ENCODE results near the gene CEACAM1. TPM values are rescaled to one million over a fixed set of nuclear protein-coding genes. Genes with fewer than 3 reads are reported as not detected.
"Not testable (repeated sequence)": the region's sequence is repeated elsewhere in the genome, so short reads cannot be mapped to it uniquely, and the experiment has no call there.

CEACAM1 gene
- total RNA-seq, 2 donors from 2014 or later, result 5.3 to 6.4 TPM

DNA sequence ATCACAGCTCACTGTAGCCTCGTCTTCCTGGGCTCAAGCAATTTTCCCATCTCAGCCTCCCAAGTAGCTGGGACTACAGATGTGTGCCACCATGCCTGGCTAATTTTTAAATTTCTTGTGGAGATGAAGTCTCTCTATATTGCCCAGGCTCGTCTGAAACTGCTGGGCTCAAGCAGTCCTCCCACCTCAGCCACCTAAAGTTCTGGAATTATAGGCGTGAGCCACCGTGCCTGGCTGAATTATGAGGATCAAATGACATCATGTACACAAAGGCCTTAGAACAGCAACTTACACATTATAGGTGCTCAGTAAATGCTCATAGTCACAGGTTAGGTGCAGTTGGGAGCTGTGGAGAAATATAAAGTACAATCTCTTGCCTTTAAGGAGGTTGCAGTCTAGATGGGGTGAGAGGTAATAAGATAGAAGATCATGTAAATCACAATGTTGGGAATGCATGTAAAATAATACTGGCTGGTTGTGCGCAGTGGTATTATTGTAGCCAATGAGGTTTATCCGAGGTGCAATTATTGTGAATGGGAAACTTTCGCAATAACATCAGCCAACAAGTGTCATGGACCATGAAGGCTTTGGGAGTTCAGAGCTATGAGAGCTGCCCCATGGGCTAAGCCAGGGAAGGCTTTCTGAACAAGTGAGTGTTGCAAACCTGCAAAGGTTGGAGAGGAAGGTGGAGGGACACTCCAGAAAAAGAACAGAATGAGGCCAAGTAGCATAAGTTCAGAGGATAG is 55.7 kb downstream of the CEACAM1 start:
- no peak overlapping the region for H3K27ac Mint-ChIP-seq
- H3K9me3 Mint-ChIP-seq, result no peaks in the 10 kb centered on the region

GRCh38 chr19:42471554-42472249 is 56.6 kb downstream of the CEACAM1 start:
- no peaks in the 10 kb centered on the region for H3K9me3 Mint-ChIP-seq
- no peak for ATAC-seq

More for the DNA sequence above, 55.7 kb downstream of the CEACAM1 start:
- ATAC-seq, result no peak
- DNase-seq (ENCODE audit: low spot score in 2 of 2), result no peak
- no peaks in the 10 kb centered on the region for H3K36me3 Mint-ChIP-seq

GRCh38 chr19:42469311-42470235 is 58.7 kb downstream of the CEACAM1 start:
- ATAC-seq, result peak; percentile 63 to 93
- peak overlapping the region in 1 of 2 donors; percentile 58 for H3K27ac Mint-ChIP-seq
- H3K36me3 Mint-ChIP-seq, result no peaks in the 10 kb centered on the region
- no peaks in the 10 kb centered on the region for H3K9me3 Mint-ChIP-seq
- DNase-seq (ENCODE audit: low spot score in 2 of 2), result no peak

More at GRCh38 chr19:42471554-42472249, 56.6 kb downstream of the CEACAM1 start:
- H3K36me3 Mint-ChIP-seq, result no peaks in the 10 kb centered on the region
- no peak overlapping the region for H3K27ac Mint-ChIP-seq
- DNase-seq (ENCODE audit: low spot score in 2 of 2), result no peak

DNA sequence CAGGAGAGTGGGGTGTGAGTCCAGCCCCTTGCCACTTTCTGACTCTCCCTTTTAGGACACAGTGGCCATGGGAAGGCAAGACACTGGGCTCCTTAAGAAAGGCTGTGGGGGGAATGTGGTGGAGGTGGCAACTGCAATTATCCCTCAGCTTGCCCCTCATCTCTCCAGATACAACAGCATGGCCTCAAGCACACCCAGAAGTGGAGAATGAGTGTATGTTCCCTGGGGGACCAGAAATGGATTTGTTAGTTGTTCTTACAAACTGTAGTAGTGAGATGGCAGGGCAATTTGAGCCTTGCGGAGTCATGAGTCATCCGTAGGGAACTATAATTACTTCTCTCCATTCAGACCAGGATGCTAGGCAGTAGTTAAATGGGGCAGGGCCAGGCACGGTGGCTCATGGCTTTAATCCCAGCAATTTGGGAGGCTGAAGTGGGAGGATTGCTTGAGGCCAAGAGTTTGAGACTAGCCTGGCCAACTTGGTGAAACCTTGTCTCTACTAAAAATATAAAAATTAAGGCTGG is 59.9 kb downstream of the CEACAM1 start:
- H3K27ac Mint-ChIP-seq, result peak overlapping the region in 1 of 2 donors; percentile 15
- DNase-seq (ENCODE audit: low spot score in 2 of 2), result no peak
- ATAC-seq, result no peak
- H3K9me3 Mint-ChIP-seq, result no peaks in the 10 kb centered on the region
- no peaks in the 10 kb centered on the region for H3K36me3 Mint-ChIP-seq

DNA sequence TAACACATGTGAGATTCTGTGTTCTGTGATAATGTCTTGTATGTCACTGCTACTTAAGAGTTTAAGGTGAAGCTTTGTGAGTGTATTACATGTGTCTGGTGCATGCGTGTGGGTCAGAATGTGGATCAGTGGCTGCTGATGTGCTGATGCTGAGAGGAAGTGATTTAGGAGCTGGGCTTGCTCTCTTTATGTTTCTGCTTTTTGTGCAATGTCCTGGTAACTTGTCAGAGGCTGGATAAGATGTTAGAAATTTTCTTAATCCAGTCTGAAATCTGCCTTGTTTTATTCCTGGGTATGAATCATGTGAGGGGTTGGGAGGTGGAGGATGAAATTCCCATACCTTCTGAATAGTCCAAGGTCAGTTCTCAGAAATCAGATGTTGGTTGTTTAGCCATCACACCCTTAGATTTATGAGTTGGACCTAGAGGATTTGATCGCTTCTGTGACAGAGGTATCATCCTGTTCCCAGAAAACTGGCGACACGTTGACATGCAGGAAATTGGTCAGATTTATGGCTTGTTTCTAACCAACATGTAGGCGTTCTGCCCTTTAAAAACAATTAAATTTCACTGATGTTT is 61.0 kb downstream of the CEACAM1 start:
- H3K27ac Mint-ChIP-seq, result no peak overlapping the region
- ATAC-seq, result no peak

GRCh38 chr19:42466521-42467182 is 61.6 kb downstream of the CEACAM1 start:
- no peak for ATAC-seq
- Mint-ChIP-seq H3K27ac (peak overlapping the region in 1 of 2 donors; percentile 9), H3K9me3 (no peaks in the 10 kb centered on the region), H3K36me3 (no peaks in the 10 kb centered on the region)
- no peak for DNase-seq (ENCODE audit: low spot score in 2 of 2)

More for the DNA sequence above, 61.0 kb downstream of the CEACAM1 start:
- DNase-seq (ENCODE audit: low spot score in 2 of 2), result no peak
- H3K9me3 Mint-ChIP-seq, result no peaks in the 10 kb centered on the region
- H3K36me3 Mint-ChIP-seq, result no peaks in the 10 kb centered on the region

DNA sequence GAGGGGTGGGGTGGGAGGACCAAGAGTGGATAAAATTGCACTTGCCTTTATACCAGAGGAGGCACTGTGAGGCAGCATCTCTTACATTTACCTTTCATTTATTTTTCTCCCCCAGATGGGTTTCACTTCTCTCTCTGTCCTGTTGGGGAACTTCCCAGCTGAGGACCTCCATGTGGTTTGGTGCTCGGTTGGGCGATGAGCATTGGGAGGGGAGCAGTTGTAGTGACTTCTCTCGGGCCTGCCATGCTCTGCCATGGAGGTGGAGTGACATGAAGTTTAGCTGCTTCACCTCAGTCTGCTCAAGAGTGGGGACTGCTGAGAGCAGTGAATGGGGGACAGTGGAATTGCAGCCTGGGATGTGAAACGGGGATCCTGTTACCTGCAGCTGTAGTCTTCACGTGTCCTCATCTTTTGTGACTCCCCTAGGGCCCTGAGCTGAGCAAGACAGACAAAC is 62.4 kb downstream of the CEACAM1 start:
- DNase-seq (ENCODE audit: low spot score in 2 of 2) (no peak), ATAC-seq (no peak)
- Mint-ChIP-seq H3K9me3 (no peaks in the 10 kb centered on the region), H3K27ac (no peak overlapping the region), H3K36me3 (no peaks in the 10 kb centered on the region)

GRCh38 chr19:42461700-42462324 is 66.5 kb downstream of the CEACAM1 start:
- ATAC-seq (no peak), DNase-seq (ENCODE audit: low spot score in 2 of 2) (no peak)
- H3K36me3 Mint-ChIP-seq, result no peaks in the 10 kb centered on the region
- H3K27ac Mint-ChIP-seq, result no peak overlapping the region
- no peaks in the 10 kb centered on the region for H3K9me3 Mint-ChIP-seq

DNA sequence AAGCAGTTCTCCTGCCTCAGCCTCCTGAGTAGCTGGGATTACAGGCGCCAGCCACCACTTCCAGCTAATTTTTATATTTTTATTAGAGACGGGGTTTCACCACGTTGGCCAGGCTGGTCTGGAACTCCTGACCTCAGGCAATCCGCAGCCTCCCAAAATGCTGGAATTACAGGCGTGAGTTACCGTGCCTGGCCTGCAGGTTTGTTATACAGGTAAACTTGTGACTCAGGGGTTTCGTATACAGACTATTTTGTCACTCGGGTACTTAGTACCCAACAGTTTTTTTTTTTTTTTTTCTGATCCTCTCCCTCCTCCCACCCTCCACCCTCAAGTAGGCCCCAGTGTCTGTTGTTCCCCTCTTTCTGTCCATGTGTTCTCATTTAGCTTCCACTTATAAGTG is 67.0 kb downstream of the CEACAM1 start:
- not testable (repeated sequence) for H3K27ac Mint-ChIP-seq; ATAC-seq; H3K9me3 Mint-ChIP-seq; H3K36me3 Mint-ChIP-seq; DNase-seq (ENCODE audit: low spot score in 2 of 2)

DNA sequence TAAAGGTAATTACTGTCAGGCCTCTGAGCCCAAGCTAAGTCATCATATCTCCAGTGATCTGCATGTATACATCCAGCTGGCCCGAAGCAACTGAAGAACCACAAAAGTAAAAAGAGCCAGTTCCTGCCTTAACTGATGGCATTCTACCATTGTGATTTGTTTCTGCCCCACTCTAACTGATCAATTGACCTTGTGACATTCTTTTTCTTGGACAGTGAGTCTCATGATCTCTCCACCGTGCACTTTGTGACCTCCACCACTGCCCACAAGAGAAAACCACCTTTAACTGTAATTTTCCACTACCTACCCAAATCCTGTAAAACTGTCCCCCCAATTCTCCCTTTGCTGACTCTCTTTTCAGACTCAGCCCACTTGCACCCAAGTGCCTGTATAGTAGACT is 68.4 kb downstream of the CEACAM1 start:
- DNase-seq (ENCODE audit: low spot score in 2 of 2) (no peak), ATAC-seq (no peak)
- no peaks in the 10 kb centered on the region for H3K36me3 Mint-ChIP-seq
- no peaks in the 10 kb centered on the region for H3K9me3 Mint-ChIP-seq
- peak overlapping the region in 1 of 2 donors; percentile 12 for H3K27ac Mint-ChIP-seq

Other genes with a start within 250 kb of the CEACAM1 start
- 1 to 10 TPM in 1 of 2 donors, under 1 TPM in 1; 0.93 to 1.6 TPM for gene PRR19, start 226.3 kb downstream of the CEACAM1 start, total RNA-seq
- 10 to 100 TPM; 50.9 to 54.2 TPM for gene PAFAH1B3, start 225.9 kb downstream of the CEACAM1 start, total RNA-seq
- 1 to 10 TPM in 1 of 2 donors, under 1 TPM in 1; 0.16 to 1.8 TPM for gene TMEM145, start 215.2 kb downstream of the CEACAM1 start, total RNA-seq
- gene MEGF8, start 202.8 kb downstream of the CEACAM1 start, total RNA-seq, result 1 to 10 TPM; 2.1 to 8.6 TPM
- not detected for gene CNFN, start 138.2 kb downstream of the CEACAM1 start, total RNA-seq
- 10 to 100 TPM; 13.6 to 27.0 TPM for gene LIPE, start 101.1 kb downstream of the CEACAM1 start, total RNA-seq
- gene CXCL17, start 85.5 kb downstream of the CEACAM1 start, total RNA-seq, result not detected
- not detected for gene CEACAM8, start 66.4 kb upstream of the CEACAM1 start, total RNA-seq
- gene PSG3, start 212.0 kb upstream of the CEACAM1 start, total RNA-seq, result under 1 TPM in 1 of 2 donors, not detected in 1; 0.78 TPM
- gene PSG8, start 237.2 kb upstream of the CEACAM1 start, total RNA-seq, result not detected